ENCODE measurements around the gene FOXN4.
"Not testable (repeated sequence)": the region's sequence is repeated elsewhere in the genome, so short reads cannot be mapped to it uniquely, and the experiment has no call there.

FOXN4 gene, protein sequence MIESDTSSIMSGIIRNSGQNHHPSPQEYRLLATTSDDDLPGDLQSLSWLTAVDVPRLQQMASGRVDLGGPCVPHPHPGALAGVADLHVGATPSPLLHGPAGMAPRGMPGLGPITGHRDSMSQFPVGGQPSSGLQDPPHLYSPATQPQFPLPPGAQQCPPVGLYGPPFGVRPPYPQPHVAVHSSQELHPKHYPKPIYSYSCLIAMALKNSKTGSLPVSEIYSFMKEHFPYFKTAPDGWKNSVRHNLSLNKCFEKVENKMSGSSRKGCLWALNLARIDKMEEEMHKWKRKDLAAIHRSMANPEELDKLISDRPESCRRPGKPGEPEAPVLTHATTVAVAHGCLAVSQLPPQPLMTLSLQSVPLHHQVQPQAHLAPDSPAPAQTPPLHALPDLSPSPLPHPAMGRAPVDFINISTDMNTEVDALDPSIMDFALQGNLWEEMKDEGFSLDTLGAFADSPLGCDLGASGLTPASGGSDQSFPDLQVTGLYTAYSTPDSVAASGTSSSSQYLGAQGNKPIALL

DNA sequence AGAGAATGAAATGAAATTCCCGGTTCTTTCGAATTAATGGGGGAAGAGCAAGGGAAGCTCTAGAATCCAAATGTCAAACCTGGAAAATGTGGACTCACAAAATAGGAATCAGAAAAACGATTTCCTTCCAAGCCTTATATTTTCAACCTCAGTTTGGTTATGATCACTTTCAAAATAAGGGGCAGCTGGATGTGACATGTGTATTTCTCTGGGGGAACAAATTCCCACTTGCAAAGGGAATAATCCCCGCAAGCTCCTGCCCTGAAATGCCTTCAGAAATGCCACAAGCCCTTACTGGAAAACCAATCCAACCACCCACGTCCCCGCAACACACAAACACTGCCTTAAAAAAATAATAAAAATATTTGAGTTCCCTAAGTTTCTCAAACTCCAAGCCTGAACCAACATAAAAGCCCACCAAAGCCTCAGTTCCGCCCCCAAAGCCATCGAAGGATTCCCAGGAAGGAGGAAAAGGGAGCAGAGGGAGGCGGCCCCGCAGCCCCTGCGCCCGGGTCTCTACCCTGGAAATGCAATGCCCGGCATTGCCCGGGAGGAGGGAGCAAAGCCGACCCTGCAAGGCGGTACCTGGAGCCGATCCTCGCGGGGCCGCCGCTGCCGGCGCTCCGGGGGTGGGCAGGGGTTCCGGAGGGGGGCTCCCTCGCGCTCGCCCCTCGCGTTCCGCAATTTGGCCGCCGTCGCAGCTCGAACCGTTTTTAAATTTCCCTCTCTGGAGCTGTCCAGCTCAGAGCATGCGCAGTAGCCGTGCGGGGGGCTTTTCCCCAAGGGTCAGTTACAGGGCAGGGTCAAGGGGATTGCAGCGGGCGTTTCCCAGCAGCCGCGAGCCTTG is at the start of gene FOXN4:
TSS of gene FOXN4 (minus strand) at position 751 of the 847 bp plus-strand sequence. CDS start 963 bp downstream, outside the sequence.
- DNase-seq = no peak

DNA sequence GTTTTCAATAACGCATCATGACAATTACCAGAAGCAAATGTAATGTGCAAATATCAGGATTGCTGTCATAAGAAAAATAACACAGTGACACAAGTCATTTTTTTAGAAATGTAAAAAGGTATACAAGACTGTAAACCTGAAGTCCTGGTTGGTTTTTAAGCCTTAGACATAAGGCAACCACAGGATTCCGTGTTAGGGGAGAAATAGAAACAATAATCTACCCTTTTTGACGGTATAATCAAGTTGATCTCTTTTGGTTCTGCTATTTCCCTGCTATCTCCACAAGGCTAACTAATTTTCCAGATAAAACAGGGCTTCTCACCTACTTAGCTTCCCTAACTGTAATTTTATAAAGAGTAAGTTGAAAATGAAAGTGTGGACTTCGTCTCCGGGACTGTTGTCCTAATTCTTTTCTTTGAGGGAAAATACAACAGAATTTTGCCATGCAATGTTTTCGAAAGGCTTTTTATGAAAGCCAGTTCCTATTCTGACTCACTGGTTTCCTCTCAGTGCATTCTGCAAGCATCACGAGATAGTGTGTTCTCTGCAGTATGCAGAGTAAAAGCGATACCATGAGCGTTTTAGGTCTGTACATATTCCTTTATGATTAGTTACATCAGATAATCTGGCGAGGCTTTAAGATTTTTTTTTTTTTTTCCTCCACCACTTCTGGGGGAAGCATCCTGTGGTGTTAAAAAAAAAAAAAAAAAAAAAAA is 49.2 kb upstream of the FOXN4 start:
- no peak for DNase-seq

- DNase-seq = no peak
Measured at GRCh38 chr12:109357032-109357431, 47.9 kb upstream of the FOXN4 start.

DNA sequence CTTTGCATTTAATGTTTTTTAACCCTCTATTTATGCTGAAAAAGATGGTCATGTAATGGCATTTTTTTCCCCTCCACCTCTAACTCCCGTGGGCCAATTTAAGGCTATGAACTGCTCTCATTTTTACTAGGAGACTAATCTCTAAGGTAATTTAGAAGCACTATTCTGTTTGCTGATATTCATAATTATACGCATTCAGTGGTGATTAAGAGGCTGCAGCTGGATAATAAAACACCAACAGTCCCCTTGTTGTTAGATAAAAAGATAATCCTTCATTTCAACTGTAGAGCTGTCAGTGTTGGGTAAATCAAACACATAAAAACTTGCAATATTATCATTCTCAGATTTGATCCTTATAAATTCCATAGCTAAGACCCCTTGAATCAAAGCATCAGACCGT is 47.5 kb upstream of the FOXN4 start:
- DNase-seq = no peak

DNA sequence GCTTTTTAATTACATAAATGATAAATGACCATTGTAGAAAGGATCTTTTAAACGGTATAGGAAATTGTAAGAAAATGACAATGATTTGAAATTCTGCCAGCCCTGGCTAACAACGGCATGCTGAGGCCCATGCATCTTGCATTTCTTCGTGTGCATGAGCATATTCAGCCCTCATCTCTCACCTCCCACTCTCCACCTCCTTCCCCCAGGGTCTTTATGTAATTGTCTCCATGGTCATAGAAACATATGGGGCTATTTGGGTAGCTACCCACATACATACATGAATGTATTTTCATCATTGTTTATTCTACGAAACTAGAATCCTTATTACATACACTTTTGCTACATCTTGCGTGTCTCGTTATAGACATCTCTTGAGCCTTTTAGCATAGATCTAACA is 43.1 kb upstream of the FOXN4 start:
- DNase-seq = no peak

DNA sequence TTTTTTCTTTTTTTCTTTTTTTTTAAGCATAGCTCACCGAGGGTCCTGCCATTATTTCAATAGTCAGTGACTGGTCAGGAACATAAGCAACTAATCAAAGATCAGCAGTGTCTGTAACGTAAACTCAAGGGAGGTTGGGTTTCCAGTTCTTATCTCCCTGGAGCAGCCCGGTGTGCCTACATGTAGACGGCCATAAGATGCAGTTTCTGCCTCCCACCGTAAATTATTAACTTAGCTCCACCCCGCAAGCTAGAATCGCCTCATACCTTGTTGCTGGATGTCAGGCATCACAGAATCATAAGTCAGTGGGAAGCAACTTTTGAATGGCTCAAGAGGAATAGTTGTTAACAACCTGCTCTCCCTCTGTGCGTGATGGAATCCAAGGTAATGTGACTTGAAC is 38.5 kb upstream of the FOXN4 start, which contains the start of gene MYO1H:
TSS of gene MYO1H (plus strand) at position 312 of the 400 bp plus-strand sequence. CDS start at position 373, 61 bp downstream.
- no peak for DNase-seq

DNA sequence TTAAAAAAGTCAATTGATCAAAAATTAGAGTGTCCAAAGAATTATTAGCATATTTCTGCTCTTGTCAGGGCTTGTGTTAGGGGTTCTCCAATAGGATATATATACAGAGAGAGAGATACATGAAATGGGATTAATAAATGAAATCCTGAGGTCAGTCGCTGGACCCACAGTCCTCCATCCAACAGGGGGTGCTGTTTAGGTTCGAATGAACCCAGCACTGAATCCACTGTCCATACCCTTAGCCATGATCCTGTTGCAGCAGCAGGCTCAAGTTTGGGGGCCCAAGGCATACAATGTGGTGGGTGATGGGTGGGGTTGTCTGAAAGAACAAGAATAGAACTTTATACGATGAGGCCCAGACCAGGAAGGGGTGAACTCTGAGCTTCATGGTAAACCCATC is 37.8 kb upstream of the FOXN4 start:
- DNase-seq = peak; percentile 28

DNA sequence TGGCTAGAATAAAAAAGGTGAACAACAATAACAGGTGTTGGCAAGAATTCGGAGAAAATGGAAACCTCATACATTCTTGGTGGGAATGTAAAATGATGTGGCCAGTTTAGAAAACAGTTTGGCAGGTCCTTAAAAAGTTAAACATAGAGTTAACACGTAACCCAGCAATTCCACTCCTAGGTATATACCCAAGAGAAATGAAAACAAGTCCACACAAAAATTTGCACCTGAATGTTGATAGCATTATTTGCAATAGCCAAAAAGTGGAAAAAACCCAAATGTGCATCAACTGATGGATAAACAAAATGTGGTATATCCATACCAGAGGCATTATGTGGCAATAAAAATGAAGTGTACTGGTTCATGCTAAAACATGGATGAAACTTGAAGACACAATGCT is 36.3 kb upstream of the FOXN4 start:
- no peak for DNase-seq

DNA sequence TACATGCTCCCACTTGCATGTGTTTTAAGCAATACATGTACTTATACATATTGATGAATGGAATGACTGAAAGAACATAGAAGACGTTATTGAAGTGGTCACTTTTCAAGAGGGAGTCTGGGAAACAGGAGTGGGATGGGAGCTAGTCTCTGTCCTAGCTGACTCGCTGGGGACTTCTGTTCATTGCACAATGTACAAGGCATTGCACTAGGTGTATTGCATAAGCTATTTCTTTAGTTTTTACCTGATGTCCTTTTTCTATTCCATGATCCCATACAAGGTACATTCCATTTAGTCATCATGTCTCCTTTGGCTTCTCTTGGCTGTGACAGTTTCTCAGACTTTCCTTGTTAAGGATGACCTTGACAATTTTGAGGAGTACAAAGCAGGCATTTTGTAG is 34.6 kb upstream of the FOXN4 start:
- no peak for DNase-seq

DNA sequence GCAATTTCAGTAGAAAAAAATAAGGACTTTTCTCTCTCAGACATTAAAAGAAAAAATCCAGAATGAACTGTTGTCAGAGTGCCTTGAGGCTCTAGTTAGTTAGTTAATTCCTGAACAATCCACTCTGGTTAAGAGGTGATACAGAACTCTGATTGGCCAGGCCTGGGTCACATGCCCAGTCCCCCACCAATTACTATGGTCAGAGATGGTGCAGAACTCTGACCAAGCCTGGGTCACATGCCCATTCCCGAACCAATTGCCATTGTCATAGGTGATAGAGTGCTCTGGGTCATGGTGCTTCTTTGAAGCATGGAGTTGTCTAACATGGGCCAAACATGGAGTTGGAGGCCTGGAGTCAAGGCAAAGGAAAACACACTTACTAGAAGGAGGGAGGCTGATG is 27.5 kb upstream of the FOXN4 start:
- no peak for DNase-seq

DNA sequence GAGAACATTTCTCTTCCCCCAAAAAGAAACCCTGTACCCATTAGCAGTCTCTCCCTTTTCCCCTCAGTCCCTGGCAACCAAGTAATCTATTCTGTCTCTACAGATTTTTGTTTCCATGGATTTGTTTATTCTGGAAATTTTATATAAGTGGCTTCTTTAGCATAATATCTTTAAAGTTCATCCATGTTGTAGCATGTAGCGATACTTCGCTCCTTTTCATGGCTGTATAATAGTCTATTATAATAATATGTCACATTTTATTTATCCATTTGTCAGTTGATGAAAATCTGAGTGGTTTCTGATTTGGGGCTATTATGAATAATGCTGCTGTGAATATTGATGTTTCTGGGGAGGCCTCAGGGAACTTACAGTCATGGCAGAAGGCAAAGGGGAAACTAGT is 25.8 kb upstream of the FOXN4 start:
- DNase-seq = no peak

DNA sequence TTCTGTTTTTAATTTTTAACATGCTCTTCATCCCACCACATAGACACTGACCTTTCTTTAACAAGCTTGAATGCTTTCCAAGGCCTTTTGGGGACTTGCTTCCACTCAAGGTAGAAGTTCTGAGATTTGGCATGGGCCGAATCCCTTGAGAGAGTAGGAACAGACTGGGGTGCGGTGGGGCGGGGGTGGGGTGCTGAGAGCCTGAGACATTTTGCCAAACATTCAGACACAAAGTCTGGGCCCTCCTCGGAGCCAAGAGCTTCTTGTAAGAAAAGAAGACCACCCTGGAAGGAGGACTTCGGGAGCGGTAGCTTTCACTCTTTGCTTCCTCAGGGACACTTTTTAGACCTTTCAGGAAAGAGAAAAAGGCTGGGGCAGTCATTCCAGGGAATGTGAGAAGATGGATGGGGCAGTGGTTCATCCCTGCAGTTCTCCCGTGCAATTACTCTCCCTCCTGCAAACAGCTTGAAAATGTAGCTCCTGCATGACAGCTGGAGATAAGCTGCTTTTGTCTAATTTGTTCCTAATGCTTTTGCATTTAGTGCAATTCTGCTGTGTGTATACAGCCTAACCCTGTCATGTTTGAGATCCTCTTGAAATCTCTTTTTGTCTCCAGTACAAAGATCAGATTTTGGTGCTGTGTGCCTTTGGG is 22.3 kb upstream of the FOXN4 start:
- no peak for DNase-seq

DNA sequence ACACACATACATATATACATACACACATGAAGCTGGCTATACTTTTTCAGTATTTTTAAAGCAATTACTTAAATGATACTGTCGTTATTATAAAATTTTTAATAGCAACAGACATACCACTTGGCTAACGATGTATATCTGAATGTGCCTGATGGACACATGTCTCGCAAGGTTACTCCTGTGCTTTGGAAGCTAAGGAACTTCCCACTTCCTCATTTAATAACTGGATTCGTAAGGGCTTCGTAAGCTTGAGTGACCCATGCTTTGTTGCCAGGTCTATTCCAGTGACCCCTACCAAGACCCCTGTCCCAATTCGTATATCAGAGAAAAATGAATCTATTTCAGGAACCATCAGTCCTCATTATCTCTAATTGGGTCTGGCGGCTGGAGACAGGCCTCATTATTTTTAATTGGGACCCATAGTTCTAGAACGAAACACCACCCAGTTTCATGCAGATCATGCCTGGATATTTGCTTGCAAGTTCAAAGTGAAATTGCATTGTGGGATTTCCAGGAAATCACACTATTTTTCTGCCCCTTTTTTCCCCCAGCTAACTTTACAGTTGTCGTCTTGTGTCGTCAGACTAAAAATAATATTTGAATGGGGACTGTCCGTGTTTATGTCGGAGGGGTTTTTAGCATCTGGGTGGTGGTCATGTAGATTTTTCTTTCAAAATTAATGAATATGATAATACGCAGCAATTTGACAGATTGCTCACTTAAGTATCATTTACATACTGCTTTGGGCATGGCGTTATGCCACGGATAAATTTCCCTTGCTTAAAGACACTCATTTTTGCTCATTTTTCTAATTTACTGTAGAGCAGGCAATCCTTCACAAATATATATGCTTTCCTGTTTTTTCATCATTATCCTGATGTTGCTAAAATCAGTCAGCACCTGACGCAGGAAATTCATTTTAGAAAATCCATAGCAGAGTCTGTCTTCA is 21.5 kb upstream of the FOXN4 start:
- no peak for DNase-seq

DNA sequence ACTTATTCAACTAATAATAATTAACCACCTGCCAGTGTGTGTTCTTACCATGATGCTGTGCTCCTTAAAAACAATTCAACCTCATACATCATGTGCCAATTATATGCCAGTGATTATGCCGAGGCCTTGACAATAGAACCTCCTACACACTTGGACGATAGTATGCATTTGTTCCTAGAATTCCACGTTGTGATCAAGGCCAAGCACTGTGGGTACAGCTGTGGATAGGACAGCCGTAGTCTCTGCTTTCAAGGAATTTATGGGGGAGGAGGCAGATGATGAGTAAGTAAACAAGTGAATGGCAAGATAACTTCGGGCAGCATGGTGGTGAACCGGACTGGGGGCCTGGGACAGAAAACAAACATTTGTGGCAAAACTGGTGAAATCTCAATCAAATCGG is 20.6 kb upstream of the FOXN4 start:
- no peak for DNase-seq

DNA sequence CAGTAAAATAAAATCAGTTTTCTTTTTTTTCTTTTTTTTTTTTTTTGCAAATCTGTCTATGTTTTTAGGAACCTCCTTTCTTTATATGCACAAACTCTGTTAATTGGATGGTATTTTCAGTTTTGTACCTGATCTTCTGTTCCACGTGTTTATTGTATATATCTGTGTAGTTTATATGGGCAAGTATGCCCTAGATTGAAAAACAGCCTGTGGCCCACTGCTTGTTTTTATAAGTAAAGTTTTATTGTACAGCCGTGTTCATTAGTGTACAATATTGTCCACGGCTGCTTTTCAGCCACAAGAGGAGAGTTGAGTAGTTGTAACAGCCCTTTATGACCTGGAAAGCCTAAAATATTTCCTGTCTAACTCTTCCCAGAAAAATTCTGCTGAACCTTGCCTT is 19.9 kb upstream of the FOXN4 start:
- no peak for DNase-seq

GRCh38 chr12:109321294-109321693 is 12.2 kb upstream of the FOXN4 start:
- not testable (repeated sequence) for DNase-seq

DNA sequence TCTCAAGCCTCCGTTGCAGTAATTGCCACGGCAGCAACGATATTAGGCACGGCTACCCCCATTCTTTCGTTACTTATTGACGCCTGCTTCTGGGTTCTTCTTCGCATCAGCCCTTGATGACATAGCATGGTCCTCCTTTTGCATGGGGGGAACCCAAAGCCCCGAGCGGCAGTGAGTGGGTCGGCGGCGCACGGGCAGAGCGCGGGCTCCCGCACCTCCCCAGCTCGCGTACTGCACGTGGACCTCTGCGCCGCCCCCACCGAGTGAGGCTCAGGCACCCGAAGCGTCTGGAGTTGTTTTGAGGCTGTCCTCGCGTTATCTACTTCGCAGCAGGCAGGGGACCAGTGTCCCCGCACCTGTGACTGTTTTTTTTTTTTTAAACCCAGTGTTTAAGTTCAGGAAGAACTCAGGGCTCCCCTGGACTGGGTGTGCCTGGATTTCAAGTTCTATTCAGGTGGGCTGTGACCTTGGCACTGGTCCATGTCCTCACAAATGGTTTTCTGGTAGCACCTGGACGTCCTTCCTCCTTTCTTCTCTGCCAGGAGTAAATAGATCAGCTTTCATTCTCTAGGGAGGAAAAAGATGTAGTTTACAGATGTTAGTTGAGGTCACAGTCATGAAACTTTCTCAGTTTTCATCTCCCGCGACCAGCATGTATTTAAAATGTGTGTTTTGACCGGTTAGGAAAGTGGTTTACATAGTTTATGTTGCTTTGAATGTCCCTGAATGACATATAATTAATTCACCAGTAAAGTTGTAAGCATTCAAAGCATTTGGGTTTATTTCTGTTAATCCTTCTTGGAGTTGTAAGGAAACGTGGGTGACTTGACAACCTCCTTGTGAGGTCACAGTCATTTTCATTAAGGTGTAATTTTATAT is 1.4 kb upstream of the FOXN4 start:
- peak; percentile 32 for DNase-seq

GRCh38 chr12:109309381-109310246 is 530 bp upstream of the FOXN4 start:
- peak; percentile 17 for DNase-seq

DNA sequence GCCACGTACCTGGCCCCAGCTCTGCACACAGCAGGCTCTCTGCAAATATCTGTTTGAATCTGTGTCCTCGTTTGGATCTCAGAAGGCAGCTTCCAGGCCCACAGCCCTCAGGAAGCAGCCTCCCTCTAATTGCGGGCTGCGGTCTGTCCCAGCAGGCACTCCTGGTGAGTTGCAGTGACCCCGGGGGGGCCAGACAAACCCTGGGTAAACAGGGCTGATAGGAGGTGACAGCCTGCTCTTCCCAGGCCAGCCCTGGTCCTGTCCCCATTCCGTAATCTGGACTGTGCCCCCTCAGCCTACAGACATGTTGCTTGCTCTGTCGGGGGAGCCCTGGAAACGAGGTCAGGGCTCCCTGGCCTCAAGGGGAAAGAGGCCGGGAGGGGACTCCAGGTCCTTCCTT is 2.0 kb downstream of the FOXN4 start:
- DNase-seq = no peak
